GM18951 (cell line): ENCODE results near the gene NABP1.

Source experiments
- POLR2A ChIP-seq: IDR thresholded peaks from 4 replicates; pipeline ENCODE4 v1.6.1; 2011; ENCODE audit warnings: mild to moderate bottlenecking; ENCODE audit not compliant: insufficient read length, insufficient read depth; ENCODE audit errors: extremely low read depth
- in situ Hi-C: fragments of 300-500 bp; cut with MboI; formaldehyde crosslinking; loops from one replicate; pipeline ENCODE4 v1.12.0; 2022; ENCODE audit warnings: low sequenced_read_pairs, mixed read lengths, inconsistent platforms; ENCODE audit not compliant: unreplicated experiment

Gene NABP1

DNA sequence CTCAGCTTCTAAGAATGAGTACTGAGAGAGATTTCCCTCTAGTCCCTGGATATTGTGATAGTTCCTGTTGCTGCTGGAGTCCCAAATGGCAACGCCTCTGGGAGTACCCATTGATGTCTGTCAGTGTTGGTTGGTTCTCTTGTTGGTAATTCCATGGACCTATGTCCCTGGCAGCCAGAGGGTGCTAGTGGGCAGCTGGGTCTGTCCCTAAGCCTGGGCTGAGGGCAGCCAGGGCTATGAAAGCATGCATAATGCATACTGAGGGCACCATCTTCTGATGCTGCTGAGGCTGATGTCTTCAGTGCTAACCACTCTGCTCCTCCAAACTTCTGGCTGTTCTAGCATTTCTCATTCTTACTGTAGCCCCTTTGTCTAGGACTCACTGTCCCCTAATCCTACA lies 35.9 kb downstream of the NABP1 start:
- in situ Hi-C loops: no loop called here
- no peak for TF ChIP-seq POLR2A

GRCh38 chr2:191714925-191715324 lies 37.0 kb downstream of the NABP1 start:
- TF ChIP-seq POLR2A: no peak
- in situ Hi-C loops: no loop called here

GRCh38 chr2:191715471-191715870 lies 37.5 kb downstream of the NABP1 start:
- in situ Hi-C loops: no loop called here
- TF ChIP-seq POLR2A: no peak

DNA sequence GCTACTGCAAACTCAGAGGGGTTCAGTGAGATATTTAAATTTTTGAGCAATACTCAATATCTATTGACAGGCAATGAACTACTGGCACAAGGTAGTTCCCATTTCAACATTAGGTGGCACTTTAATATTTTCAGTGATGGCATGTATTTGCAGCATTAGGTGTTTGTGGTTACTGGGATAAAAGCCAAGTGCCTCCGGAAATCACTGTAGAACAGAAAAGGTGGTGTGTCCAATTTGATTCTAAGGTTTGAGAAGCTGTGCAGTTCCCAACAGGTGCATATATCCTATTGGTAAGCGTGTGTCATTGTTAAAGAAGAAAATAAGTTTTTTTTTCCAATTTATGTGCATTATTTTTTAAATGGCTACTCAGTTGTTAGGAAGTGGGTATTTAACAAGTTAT lies 41.3 kb downstream of the NABP1 start:
- in situ Hi-C loops: no loop called here
- no peak for TF ChIP-seq POLR2A

DNA sequence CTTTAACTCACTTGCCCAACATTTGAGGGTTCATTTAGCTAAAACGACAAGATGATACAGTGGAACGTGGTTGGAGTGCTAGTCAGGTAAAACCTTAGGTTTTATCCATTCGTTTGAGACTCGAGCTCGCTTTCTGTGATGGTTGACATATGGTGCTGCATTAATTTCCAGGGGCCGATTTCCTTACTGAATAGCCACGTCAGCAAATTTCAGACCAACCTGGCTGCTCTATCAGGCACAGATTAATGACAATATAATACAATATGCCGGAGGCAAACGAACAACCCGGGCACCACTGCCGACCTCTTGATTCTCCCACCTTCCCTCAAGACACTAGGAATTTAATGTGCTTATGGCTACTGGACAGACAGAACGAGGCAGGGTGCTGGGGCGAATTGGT lies 42.0 kb downstream of the NABP1 start:
- TF ChIP-seq POLR2A: no peak
- in situ Hi-C loops: no loop called here

DNA sequence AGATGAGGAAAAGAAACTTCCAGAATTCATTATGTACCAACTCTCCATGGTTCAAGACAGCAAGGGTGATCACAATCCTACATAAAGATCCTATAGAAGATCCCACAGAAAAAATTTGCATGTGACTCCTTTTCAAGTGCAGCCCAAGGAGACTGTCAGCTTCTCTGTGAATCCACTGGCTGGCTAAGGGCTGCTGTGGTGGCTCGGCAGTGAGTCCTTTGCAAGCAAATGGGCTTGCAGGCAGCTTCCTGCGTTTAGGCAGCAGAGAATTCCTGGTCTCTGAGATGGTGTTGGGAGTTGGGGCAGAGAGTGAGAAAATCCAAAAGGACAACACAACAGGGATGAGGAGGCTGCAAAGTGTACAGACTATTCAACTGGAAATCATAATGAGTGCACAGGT lies 43.4 kb downstream of the NABP1 start:
- TF ChIP-seq POLR2A: no peak
- in situ Hi-C loops: no loop called here

GRCh38 chr2:191724015-191724414 lies 46.1 kb downstream of the NABP1 start:
- in situ Hi-C loops: no loop called here
- TF ChIP-seq POLR2A: no peak

- in situ Hi-C loops: no loop called here
- TF ChIP-seq POLR2A: no peak
Measured at GRCh38 chr2:191728750-191729624, 51.1 kb downstream of the NABP1 start.

GRCh38 chr2:191730263-191730662 lies 52.3 kb downstream of the NABP1 start:
- TF ChIP-seq POLR2A: no peak
- in situ Hi-C loops: no loop called here
